Type B pancreatic cell (in vitro differentiated cells): ENCODE measurements around the gene PLD3. TPM values are rescaled to one million over a fixed set of nuclear protein-coding genes. Genes with fewer than 3 reads are reported as not detected.

Experiments
- microRNA-seq: library from miRNA; unstranded; fragments of <30 nt; microRNA quantifications from one replicate; pipeline ENCODE4, GENCODE V29; 2020
- total RNA-seq: library from RNA; stranded (reverse); gene quantifications from 2 replicates; pipeline ENCODE4 v1.2.1, GENCODE V29; 2021; ENCODE audit warnings: low replicate concordance

The PLD3 gene
- total RNA-seq, 1 donor from 2014 or later: 244 TPM

Small RNAs within 50 kb of the gene (microRNA-seq; reads per million reads assigned to microRNA genes)
- not detected for gene MIR6796

Other genes with a start within 250 kb of the PLD3 start
- gene MAP3K10, start 157.3 kb upstream of the PLD3 start, total RNA-seq: 16.8 and 23.4 TPM in 2 replicates
- gene TTC9B, start 130.3 kb upstream of the PLD3 start, total RNA-seq: 0.39 and 0.48 TPM in 2 replicates
- 0.60 and 0.98 TPM in 2 replicates for gene CCNP, start 122.0 kb upstream of the PLD3 start, total RNA-seq
- 138 and 149 TPM in 2 replicates for gene AKT2, start 63.4 kb upstream of the PLD3 start, total RNA-seq
- 15.3 and 18.6 TPM in 2 replicates for gene C19orf47, start 298 bp upstream of the PLD3 start, total RNA-seq
- gene HIPK4, start 41.5 kb downstream of the PLD3 start, total RNA-seq: 0.12 TPM in 1 of 2 replicates, not detected in the other
- gene PRX, start 64.7 kb downstream of the PLD3 start, total RNA-seq: 1.2 and 11.7 TPM in 2 replicates
- gene SERTAD1, start 77.3 kb downstream of the PLD3 start, total RNA-seq: 9.2 and 14.4 TPM in 2 replicates
- gene SERTAD3, start 95.6 kb downstream of the PLD3 start, total RNA-seq: 33.7 and 41.7 TPM in 2 replicates
- 32.2 and 47.9 TPM in 2 replicates for gene BLVRB, start 117.0 kb downstream of the PLD3 start, total RNA-seq
- gene SPTBN4, start 118.3 kb downstream of the PLD3 start, total RNA-seq: 2.6 and 2.9 TPM in 2 replicates
- 54.6 and 55.4 TPM in 2 replicates for gene SHKBP1, start 228.2 kb downstream of the PLD3 start, total RNA-seq